Keratinocyte (primary cell): ENCODE data around the gene B4GALNT4. TPM values are rescaled to one million over a fixed set of nuclear protein-coding genes. Genes with fewer than 3 reads are reported as not detected.

Experiments
- DNase-seq: peaks from one replicate; pipeline ENCODE4 v3.0.0-alpha.2; 2011; ENCODE audit warnings: low read depth, missing footprints, low spot score
- FAIRE-seq: peaks from 2 replicates; lab custom pipeline; 2011; peaks lifted over from hg19 to GRCh38; lab: Jason Lieb, UNC
- H2AFZ ChIP-seq: 2 replicates; pipeline ENCODE4 v1.6.0; 2012; ENCODE audit warnings: low read length, control low read depth, inconsistent platforms; ENCODE audit not compliant: control insufficient read depth
- H3K27ac ChIP-seq: 2 replicates; pipeline ENCODE4 v1.5.1; 2011; ENCODE audit warnings: low read length; ENCODE audit not compliant: control insufficient read depth, insufficient read depth
- H3K27me3 ChIP-seq: 3 replicates; pipeline ENCODE4 v1.6.0; 2011; ENCODE audit warnings: low read length; ENCODE audit not compliant: control insufficient read depth, insufficient read depth; ENCODE audit errors: extremely low read depth
- H3K36me3 ChIP-seq, 2 experiments: 2 replicates in 1 of 2; 3 replicates in 1 of 2; pipeline ENCODE4 v1.5.1; 2011; ENCODE audit warnings: low read length in 2 of 2, mild to moderate bottlenecking in 1 of 2; ENCODE audit not compliant: control insufficient read depth in 2 of 2, insufficient read depth in 2 of 2; ENCODE audit errors: extremely low read depth in 1 of 2
- H3K4me1 ChIP-seq: 3 replicates; pipeline ENCODE4 v1.5.1; 2011; ENCODE audit warnings: low read length; ENCODE audit not compliant: control insufficient read depth, insufficient read depth; ENCODE audit errors: extremely low read depth
- H3K4me2 ChIP-seq: 3 replicates; pipeline ENCODE4 v1.6.0; 2011; ENCODE audit warnings: low read depth, low read length; ENCODE audit not compliant: control insufficient read depth, insufficient read depth; ENCODE audit errors: extremely low read depth
- H3K4me3 ChIP-seq, 3 experiments: fragments of 200-600 bp in 1 of 3; sonication (generic) in 1 of 3; 2 replicates in 2 of 3; 3 replicates in 1 of 3; pipeline ENCODE4 v1.5.1; 2011 to 2016; ENCODE audit warnings: low read length in 3 of 3, mild to moderate bottlenecking in 3 of 3, control low read depth in 2 of 3, inconsistent platforms in 1 of 3, low read depth in 1 of 3, mixed read lengths in 1 of 3, mixed run types in 1 of 3, moderate library complexity in 1 of 3; ENCODE audit not compliant: control insufficient read depth in 2 of 3, insufficient read depth in 2 of 3; ENCODE audit errors: extremely low read depth in 1 of 3
- H3K79me2 ChIP-seq: 2 replicates; pipeline ENCODE4 v1.6.0; 2012; ENCODE audit warnings: low read length; ENCODE audit not compliant: control insufficient read depth, insufficient read depth
- H3K9ac ChIP-seq: 3 replicates; pipeline ENCODE4 v1.6.0; 2011; ENCODE audit warnings: low read length; ENCODE audit not compliant: control insufficient read depth, insufficient read depth; ENCODE audit errors: extremely low read depth
- H3K9me1 ChIP-seq: 3 replicates; pipeline ENCODE4 v1.6.0; 2011; ENCODE audit warnings: low read length; ENCODE audit not compliant: control insufficient read depth, insufficient read depth; ENCODE audit errors: extremely low read depth
- H3K9me3 ChIP-seq: 2 replicates; pipeline ENCODE4 v1.5.1; 2012; ENCODE audit warnings: low read depth, low read length; ENCODE audit not compliant: control insufficient read depth
- H4K20me1 ChIP-seq: 3 replicates; pipeline ENCODE4 v1.6.0; 2011; ENCODE audit warnings: low read length; ENCODE audit not compliant: control insufficient read depth, insufficient read depth; ENCODE audit errors: extremely low read depth
- EZH2 ChIP-seq: IDR thresholded peaks from one replicate; pipeline ENCODE4 v1.6.1; 2012; ENCODE audit warnings: inconsistent platforms, mild to moderate bottlenecking, low read length, moderate library complexity
- dilution Hi-C: fragments of 300-500 bp; cut with MboI; formaldehyde crosslinking; loops from one replicate; pipeline ENCODE4 v1.7.0; 2020; ENCODE audit warnings: low sequenced_read_pairs; ENCODE audit not compliant: extremely low pct_ligation_motif_present
- polyA plus RNA-seq, 5 experiments: library from polyadenylated mRNA; depleted of rRNA in 3 of 5; stranded (reverse) in 3 of 5; stranded (forward) in 1 of 5; unstranded in 1 of 5; fragments of >200 nt; gene quantifications; 1 replicate in 1 of 5; 2 replicates in 3 of 5; 3 replicates in 1 of 5; pipeline versions ENCODE4 v1.2.1 to v1.2.3, GENCODE V29; 2011 to 2012; ENCODE audit warnings: missing spikeins in 2 of 5, low read depth in 1 of 5, low replicate concordance in 1 of 5
- TF ChIP-seq, protein P1 (sequence below), 3 experiments: IDR thresholded peaks in 1 of 3; conservative IDR thresholded peaks in 1 of 3; optimal IDR thresholded peaks in 1 of 3; 2 replicates in 2 of 3; 3 replicates in 1 of 3; pipeline versions ENCODE3 to v1.5.1; 2011; ENCODE audit warnings: low read length in 3 of 3, mild to moderate bottlenecking in 3 of 3, moderate library complexity in 2 of 3, control low read depth in 1 of 3, inconsistent platforms in 1 of 3; ENCODE audit not compliant: insufficient read depth in 2 of 3; ENCODE audit errors: extremely low read depth in 1 of 3

Gene B4GALNT4
- polyA plus RNA-seq, 1 donor (not counting 4 experiments of a cell fraction or from before 2014, with no cell fraction given), result 7.3 TPM

DNA sequence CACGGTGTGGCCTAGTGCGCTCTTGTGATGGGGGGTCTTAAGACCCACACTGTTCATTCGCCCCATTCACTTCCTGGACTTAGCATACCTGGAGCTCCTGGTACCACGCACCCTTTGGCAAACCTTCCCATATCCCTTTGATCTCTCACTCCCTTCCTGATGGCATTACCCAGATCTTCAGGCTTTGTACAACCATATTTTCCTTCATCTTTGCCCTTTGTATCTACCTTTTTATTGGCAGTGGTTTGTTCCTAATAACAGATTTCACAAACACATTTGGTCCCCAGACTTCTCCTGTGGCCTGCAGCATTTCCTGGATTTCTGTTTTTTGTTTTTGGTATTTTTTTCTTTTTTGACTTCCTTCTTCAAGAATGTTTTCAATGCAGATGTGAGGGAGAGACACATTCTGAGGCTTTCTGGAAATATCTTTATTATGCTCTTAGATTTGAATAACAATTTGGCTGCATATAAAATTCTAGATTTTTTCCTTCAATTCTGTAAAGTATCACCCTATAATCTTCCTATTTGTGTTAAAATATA lies 32.6 kb upstream of the B4GALNT4 start:
- no peak overlapping the region for H2AFZ ChIP-seq
- H3K4me1 ChIP-seq, result peaks cover 3% of the 10 kb centered on the region
- TF ChIP-seq, protein P1, sequence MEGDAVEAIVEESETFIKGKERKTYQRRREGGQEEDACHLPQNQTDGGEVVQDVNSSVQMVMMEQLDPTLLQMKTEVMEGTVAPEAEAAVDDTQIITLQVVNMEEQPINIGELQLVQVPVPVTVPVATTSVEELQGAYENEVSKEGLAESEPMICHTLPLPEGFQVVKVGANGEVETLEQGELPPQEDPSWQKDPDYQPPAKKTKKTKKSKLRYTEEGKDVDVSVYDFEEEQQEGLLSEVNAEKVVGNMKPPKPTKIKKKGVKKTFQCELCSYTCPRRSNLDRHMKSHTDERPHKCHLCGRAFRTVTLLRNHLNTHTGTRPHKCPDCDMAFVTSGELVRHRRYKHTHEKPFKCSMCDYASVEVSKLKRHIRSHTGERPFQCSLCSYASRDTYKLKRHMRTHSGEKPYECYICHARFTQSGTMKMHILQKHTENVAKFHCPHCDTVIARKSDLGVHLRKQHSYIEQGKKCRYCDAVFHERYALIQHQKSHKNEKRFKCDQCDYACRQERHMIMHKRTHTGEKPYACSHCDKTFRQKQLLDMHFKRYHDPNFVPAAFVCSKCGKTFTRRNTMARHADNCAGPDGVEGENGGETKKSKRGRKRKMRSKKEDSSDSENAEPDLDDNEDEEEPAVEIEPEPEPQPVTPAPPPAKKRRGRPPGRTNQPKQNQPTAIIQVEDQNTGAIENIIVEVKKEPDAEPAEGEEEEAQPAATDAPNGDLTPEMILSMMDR (optimal IDR thresholded peaks at IDR 0.05 in 1 of 3, IDR thresholded peaks at IDR 0.05 in 1 of 3, conservative IDR thresholded peaks at IDR 0.05 in 1 of 3; ENCODE audit: extremely low read depth in 1 of 3, insufficient read depth in 2 of 3, low read length in 3 of 3), result no peak
- no peak for TF ChIP-seq EZH2
- dilution Hi-C loops, result no loop called here
- no peak overlapping the region for H3K9ac ChIP-seq
- no peaks in the 10 kb centered on the region for H3K79me2 ChIP-seq
- no peak overlapping the region for H3K4me3 ChIP-seq
- no peak for FAIRE-seq
- H3K27ac ChIP-seq, result no peak overlapping the region
- H3K27me3 ChIP-seq, result peaks cover 4% of the 10 kb centered on the region
- H3K9me3 ChIP-seq, result peaks cover 2% of the 10 kb centered on the region
- H3K9me1 ChIP-seq, result no peaks in the 10 kb centered on the region
- no peak overlapping the region for H3K4me2 ChIP-seq
- H4K20me1 ChIP-seq, result no peaks in the 10 kb centered on the region
- no peaks in the 10 kb centered on the region for H3K36me3 ChIP-seq
- no peak for DNase-seq

DNA sequence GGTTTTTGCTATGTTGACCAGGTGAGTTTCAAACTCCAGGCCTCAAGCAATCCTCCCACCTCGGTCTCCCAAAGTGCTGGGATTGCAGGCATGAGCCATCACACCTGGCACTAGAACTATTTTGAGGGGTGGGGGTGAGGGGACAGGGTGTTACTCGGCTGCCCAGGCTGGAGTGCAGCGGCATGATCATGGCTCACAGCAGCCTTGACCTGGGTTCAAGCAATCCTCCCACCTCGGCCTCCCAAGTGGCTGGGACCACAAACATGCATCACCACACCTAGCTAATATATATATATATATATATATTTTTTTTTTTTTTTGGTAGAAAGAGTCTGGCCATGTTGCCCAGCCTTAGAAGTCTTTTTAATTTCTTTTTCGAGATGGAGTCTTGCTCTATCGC lies 31.6 kb upstream of the B4GALNT4 start:
- TF ChIP-seq, protein P1 (optimal IDR thresholded peaks at IDR 0.05 in 1 of 3, IDR thresholded peaks at IDR 0.05 in 1 of 3, conservative IDR thresholded peaks at IDR 0.05 in 1 of 3; ENCODE audit: extremely low read depth in 1 of 3, insufficient read depth in 2 of 3, low read length in 3 of 3), result no peak
- no peak for TF ChIP-seq EZH2
- H3K27ac ChIP-seq, result no peak overlapping the region
- no peak overlapping the region for H3K4me2 ChIP-seq
- H3K36me3 ChIP-seq, result no peaks in the 10 kb centered on the region
- H2AFZ ChIP-seq, result no peak overlapping the region
- H3K79me2 ChIP-seq, result no peaks in the 10 kb centered on the region
- H3K4me3 ChIP-seq, result no peak overlapping the region
- H3K9me1 ChIP-seq, result no peaks in the 10 kb centered on the region
- dilution Hi-C loops, result no loop called here
- H3K9me3 ChIP-seq, result peaks cover 2% of the 10 kb centered on the region
- H3K4me1 ChIP-seq, result peaks cover 3% of the 10 kb centered on the region
- DNase-seq, result no peak
- H4K20me1 ChIP-seq, result no peaks in the 10 kb centered on the region
- no peak for FAIRE-seq
- peaks cover 4% of the 10 kb centered on the region for H3K27me3 ChIP-seq
- no peak overlapping the region for H3K9ac ChIP-seq
